Measurements from ENCODE around the gene DACT2.
"Not testable (repeated sequence)": the region's sequence is repeated elsewhere in the genome, so short reads cannot be mapped to it uniquely, and the experiment has no call there.

DACT2 gene

GRCh38 chr6:168272415-168273325, 46.9 kb downstream of the DACT2 start:
- DNase-seq (ENCODE audit: low spot score): no peak
- H3K27me3 ChIP-seq (ENCODE audit: insufficient read depth, poor library complexity, severe bottlenecking): peaks cover 13% of the 10 kb centered on the region
- H3K9me3 ChIP-seq (ENCODE audit: severe bottlenecking): no peaks in the 10 kb centered on the region
- no peaks in the 10 kb centered on the region for H3K36me3 ChIP-seq (ENCODE audit: low read depth)
- H3K27ac ChIP-seq (ENCODE audit: poor library complexity, severe bottlenecking): no peak overlapping the region
- no peak for TF ChIP-seq CTCF (IDR thresholded peaks at IDR 0.05; ENCODE audit: poor library complexity, severe bottlenecking)
- peak; percentile 36; the same call in 1 of the 3 replicates for ATAC-seq (ENCODE audit: low read depth)
- no peak overlapping the region for H3K4me3 ChIP-seq (ENCODE audit: severe bottlenecking)
- no peaks in the 10 kb centered on the region for H3K4me1 ChIP-seq (ENCODE audit: insufficient read depth, poor library complexity, severe bottlenecking)

- peaks cover 22% of the 10 kb centered on the region for H3K27me3 ChIP-seq (ENCODE audit: insufficient read depth, poor library complexity, severe bottlenecking)
- ATAC-seq (ENCODE audit: low read depth) (no peak), DNase-seq (ENCODE audit: low spot score) (no peak)
- no peak overlapping the region for H3K27ac ChIP-seq (ENCODE audit: poor library complexity, severe bottlenecking)
- no peaks in the 10 kb centered on the region for H3K4me1 ChIP-seq (ENCODE audit: insufficient read depth, poor library complexity, severe bottlenecking)
- H3K4me3 ChIP-seq (ENCODE audit: severe bottlenecking): no peak overlapping the region
- no peaks in the 10 kb centered on the region for H3K9me3 ChIP-seq (ENCODE audit: severe bottlenecking)
- TF ChIP-seq CTCF (IDR thresholded peaks at IDR 0.05; ENCODE audit: poor library complexity, severe bottlenecking): no peak
- H3K36me3 ChIP-seq (ENCODE audit: low read depth): no peaks in the 10 kb centered on the region
Observed at GRCh38 chr6:168270274-168271172, 49.1 kb downstream of the DACT2 start.

- no peak overlapping the region for H3K27ac ChIP-seq (ENCODE audit: poor library complexity, severe bottlenecking)
- no peak overlapping the region for H3K4me3 ChIP-seq (ENCODE audit: severe bottlenecking)
- H3K9me3 ChIP-seq (ENCODE audit: severe bottlenecking): no peaks in the 10 kb centered on the region
- ATAC-seq (ENCODE audit: low read depth): no peak
- TF ChIP-seq CTCF (IDR thresholded peaks at IDR 0.05; ENCODE audit: poor library complexity, severe bottlenecking): no peak
- no peak for DNase-seq (ENCODE audit: low spot score)
- no peaks in the 10 kb centered on the region for H3K4me1 ChIP-seq (ENCODE audit: insufficient read depth, poor library complexity, severe bottlenecking)
- H3K27me3 ChIP-seq (ENCODE audit: insufficient read depth, poor library complexity, severe bottlenecking): peaks cover 29% of the 10 kb centered on the region
- H3K36me3 ChIP-seq (ENCODE audit: low read depth): no peaks in the 10 kb centered on the region
Observed at GRCh38 chr6:168269455-168270243, 49.9 kb downstream of the DACT2 start.

- H3K9me3 ChIP-seq (ENCODE audit: severe bottlenecking): no peaks in the 10 kb centered on the region
- ATAC-seq (ENCODE audit: low read depth): no peak
- no peak for TF ChIP-seq CTCF (IDR thresholded peaks at IDR 0.05; ENCODE audit: poor library complexity, severe bottlenecking)
- H3K27ac ChIP-seq (ENCODE audit: poor library complexity, severe bottlenecking): no peak overlapping the region
- peaks cover 30% of the 10 kb centered on the region for H3K27me3 ChIP-seq (ENCODE audit: insufficient read depth, poor library complexity, severe bottlenecking)
- no peaks in the 10 kb centered on the region for H3K36me3 ChIP-seq (ENCODE audit: low read depth)
- no peak overlapping the region for H3K4me3 ChIP-seq (ENCODE audit: severe bottlenecking)
- DNase-seq (ENCODE audit: low spot score): no peak
- no peaks in the 10 kb centered on the region for H3K4me1 ChIP-seq (ENCODE audit: insufficient read depth, poor library complexity, severe bottlenecking)
Observed at GRCh38 chr6:168268755-168269154, 50.8 kb downstream of the DACT2 start.

GRCh38 chr6:168267779-168268178, 51.8 kb downstream of the DACT2 start:
- H3K27me3 ChIP-seq (ENCODE audit: insufficient read depth, poor library complexity, severe bottlenecking): peaks cover 28% of the 10 kb centered on the region
- not testable (repeated sequence) for H3K9me3 ChIP-seq (ENCODE audit: severe bottlenecking); ATAC-seq (ENCODE audit: low read depth); DNase-seq (ENCODE audit: low spot score); H3K4me1 ChIP-seq (ENCODE audit: insufficient read depth, poor library complexity, severe bottlenecking); H3K36me3 ChIP-seq (ENCODE audit: low read depth); H3K27ac ChIP-seq (ENCODE audit: poor library complexity, severe bottlenecking); H3K4me3 ChIP-seq (ENCODE audit: severe bottlenecking)

Data from RWPE2 (cell line).